Measurements from ENCODE around the gene PARD3. TPM values are rescaled to one million over a fixed set of nuclear protein-coding genes. Genes with fewer than 3 reads are reported as not detected.
A peak's percentile ranks its signal among the peaks of the same experiment; 100 is the strongest.
"Not testable (repeated sequence)": the region's sequence is repeated elsewhere in the genome, so short reads cannot be mapped to it uniquely, and the experiment has no call there.

PARD3 gene
- total RNA-seq, 1 donor from 2014 or later, result 26.0 TPM

- Mint-ChIP-seq H3K9me3 (ENCODE audit: low read depth) (no peaks in the 10 kb centered on the region), H3K4me3 (ENCODE audit: unreplicated experiment) (no peak overlapping the region), H3K27ac (ENCODE audit: unreplicated experiment) (no peak overlapping the region), H3K27me3 (ENCODE audit: low read depth) (no peaks in the 10 kb centered on the region), H3K36me3 (ENCODE audit: low read depth) (no peaks in the 10 kb centered on the region), H3K4me1 (ENCODE audit: low read depth) (peaks cover 10% of the 10 kb centered on the region)
- TF ChIP-seq CTCF (IDR thresholded peaks at IDR 0.05), result no peak
- DNase-seq (ENCODE audit: low spot score), result no peak
These were observed 422.4 kb downstream of the PARD3 start for GRCh38 chr10:34392641-34393170.

GRCh38 chr10:34391168-34391567 lies 423.9 kb downstream of the PARD3 start:
- not testable (repeated sequence) for H3K36me3 Mint-ChIP-seq (ENCODE audit: low read depth); H3K4me1 Mint-ChIP-seq (ENCODE audit: low read depth); H3K27me3 Mint-ChIP-seq (ENCODE audit: low read depth); H3K4me3 Mint-ChIP-seq (ENCODE audit: unreplicated experiment); DNase-seq (ENCODE audit: low spot score); H3K9me3 Mint-ChIP-seq (ENCODE audit: low read depth)
- TF ChIP-seq CTCF (IDR thresholded peaks at IDR 0.05), result peak; percentile 73
- H3K27ac Mint-ChIP-seq (ENCODE audit: unreplicated experiment), result peak overlapping the region; percentile 54

DNA sequence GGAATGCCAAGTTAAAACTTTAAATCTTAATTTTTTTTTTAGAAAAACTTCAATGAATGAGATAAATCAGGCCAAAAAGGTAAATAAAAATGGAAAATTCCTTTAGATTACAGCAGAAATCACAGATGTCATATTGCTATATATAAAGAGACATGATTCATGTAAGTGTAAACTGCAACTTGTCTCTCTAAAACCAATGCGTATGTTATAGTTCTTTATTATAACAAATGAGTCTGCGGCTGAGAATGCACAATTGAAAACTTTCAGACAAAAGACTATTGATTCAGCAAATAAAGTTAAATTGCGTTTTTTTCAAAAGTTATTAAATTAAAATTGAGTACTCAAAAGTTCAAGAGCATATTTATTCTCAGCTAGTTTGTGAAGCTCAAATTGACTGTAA lies 425.3 kb downstream of the PARD3 start:
- no peaks in the 10 kb centered on the region for H3K36me3 Mint-ChIP-seq (ENCODE audit: low read depth)
- no peak for DNase-seq (ENCODE audit: low spot score)

GRCh38 chr10:34386921-34387320 lies 428.2 kb downstream of the PARD3 start:
- Mint-ChIP-seq H3K36me3 (ENCODE audit: low read depth) (peaks cover 8% of the 10 kb centered on the region), H3K27me3 (ENCODE audit: low read depth) (no peaks in the 10 kb centered on the region), H3K4me1 (ENCODE audit: low read depth) (peaks cover 3% of the 10 kb centered on the region), H3K9me3 (ENCODE audit: low read depth) (no peaks in the 10 kb centered on the region), H3K4me3 (ENCODE audit: unreplicated experiment) (no peak overlapping the region), H3K27ac (ENCODE audit: unreplicated experiment) (no peak overlapping the region)
- no peak for DNase-seq (ENCODE audit: low spot score)
- no peak for TF ChIP-seq CTCF (IDR thresholded peaks at IDR 0.05)

More for the DNA sequence above, 425.3 kb downstream of the PARD3 start:
- Mint-ChIP-seq H3K4me3 (ENCODE audit: unreplicated experiment) (no peak overlapping the region), H3K9me3 (ENCODE audit: low read depth) (no peaks in the 10 kb centered on the region), H3K27ac (ENCODE audit: unreplicated experiment) (no peak overlapping the region), H3K4me1 (ENCODE audit: low read depth) (peaks cover 3% of the 10 kb centered on the region), H3K27me3 (ENCODE audit: low read depth) (no peaks in the 10 kb centered on the region)
- TF ChIP-seq CTCF (IDR thresholded peaks at IDR 0.05), result no peak

DNA sequence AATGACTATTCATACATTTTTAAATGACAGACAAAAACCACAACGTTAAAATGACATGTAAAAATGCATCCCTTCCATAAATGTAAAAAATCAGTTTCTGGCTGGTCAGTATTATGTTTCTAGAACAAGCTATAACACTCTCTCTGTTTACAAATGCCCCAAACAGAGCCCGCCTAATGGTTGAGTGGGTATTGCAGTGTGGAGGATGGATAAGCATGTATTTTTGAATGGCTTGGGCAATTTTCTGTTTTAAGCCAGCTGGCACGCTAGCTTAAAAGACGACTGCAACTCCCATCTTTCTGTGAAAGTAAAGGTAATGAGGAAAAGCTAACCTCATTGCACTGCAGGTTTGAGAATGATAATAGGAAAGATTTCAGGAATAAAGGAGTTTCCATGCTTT lies 430.7 kb downstream of the PARD3 start:
- Mint-ChIP-seq H3K4me1 (ENCODE audit: low read depth) (no peaks in the 10 kb centered on the region), H3K36me3 (ENCODE audit: low read depth) (peaks cover 14% of the 10 kb centered on the region), H3K27me3 (ENCODE audit: low read depth) (no peaks in the 10 kb centered on the region), H3K4me3 (ENCODE audit: unreplicated experiment) (no peak overlapping the region), H3K9me3 (ENCODE audit: low read depth) (peaks cover 3% of the 10 kb centered on the region), H3K27ac (ENCODE audit: unreplicated experiment) (no peak overlapping the region)
- no peak for DNase-seq (ENCODE audit: low spot score)
- no peak for TF ChIP-seq CTCF (IDR thresholded peaks at IDR 0.05)

Data from chondrocyte (in vitro differentiated cells).